HG03159 (cell line): ENCODE measurements around the gene NFIA.

Source experiments
- ATAC-seq: cut with Tn5 transposase; IDR thresholded peaks from one replicate; pipeline ENCODE4 v1.9.1; 2021; ENCODE audit warnings: mild to moderate bottlenecking, moderate library complexity; ENCODE audit not compliant: unreplicated experiment

Gene NFIA

GRCh38 chr1:61379693-61380092 lies 297.3 kb downstream of the NFIA start:
- no peak for ATAC-seq

GRCh38 chr1:61380561-61380960 lies 298.2 kb downstream of the NFIA start:
- no peak for ATAC-seq

- no peak for ATAC-seq
Measured at GRCh38 chr1:61386323-61386722, 304.0 kb downstream of the NFIA start.

- ATAC-seq: no peak
Measured at GRCh38 chr1:61386770-61387169, 304.4 kb downstream of the NFIA start.

GRCh38 chr1:61387829-61388228 lies 305.5 kb downstream of the NFIA start:
- ATAC-seq: no peak

- ATAC-seq: no peak
Measured at GRCh38 chr1:61388566-61388965, 306.2 kb downstream of the NFIA start.

GRCh38 chr1:61389194-61389925 lies 307.0 kb downstream of the NFIA start:
- no peak for ATAC-seq

GRCh38 chr1:61389926-61390845 lies 307.8 kb downstream of the NFIA start:
- ATAC-seq: no peak

GRCh38 chr1:61391730-61392129 lies 309.4 kb downstream of the NFIA start:
- ATAC-seq: no peak

- ATAC-seq: no peak
Measured at GRCh38 chr1:61392409-61393242, 310.3 kb downstream of the NFIA start.

- ATAC-seq: no peak
Measured at GRCh38 chr1:61393575-61393974, 311.2 kb downstream of the NFIA start.

GRCh38 chr1:61395146-61395800 lies 312.9 kb downstream of the NFIA start:
- no peak for ATAC-seq

- ATAC-seq: no peak
Measured at GRCh38 chr1:61397495-61397894, 315.1 kb downstream of the NFIA start.

- ATAC-seq: no peak
Measured at GRCh38 chr1:61397935-61398334, 315.6 kb downstream of the NFIA start.

- no peak for ATAC-seq
Measured at GRCh38 chr1:61399199-61399598, 316.8 kb downstream of the NFIA start.

GRCh38 chr1:61400131-61400770 lies 317.9 kb downstream of the NFIA start:
- no peak for ATAC-seq

GRCh38 chr1:61400997-61401396 lies 318.6 kb downstream of the NFIA start:
- ATAC-seq: no peak

- ATAC-seq: no peak
Measured at GRCh38 chr1:61403679-61404596, 321.6 kb downstream of the NFIA start.
